Neural progenitor cell (in vitro differentiated cells): ENCODE data around the gene ATF7IP. TPM values are rescaled to one million over a fixed set of nuclear protein-coding genes. Genes with fewer than 3 reads are reported as not detected.
"Not testable (repeated sequence)": the region's sequence is repeated elsewhere in the genome, so short reads cannot be mapped to it uniquely, and the experiment has no call there.

Experiments used
- DNase-seq: peaks from one replicate; pipeline ENCODE4 v3.0.0-alpha.2; 2016; ENCODE audit warnings: low spot score
- H2AFZ ChIP-seq: fragments of 200-600 bp; sonication (generic); replicated peaks from 2 replicates; pipeline ENCODE4 v1.6.1; 2016; ENCODE audit warnings: antibody characterized with exemption
- H3F3A ChIP-seq: fragments of 200-600 bp; sonication (generic); 2 replicates; pipeline ENCODE4 v1.6.1; 2016; ENCODE audit warnings: antibody characterized with exemption, low read depth
- H3K27ac ChIP-seq: fragments of 200-600 bp; sonication (generic); 2 replicates; pipeline ENCODE4 v1.5.1; 2016; ENCODE audit warnings: mild to moderate bottlenecking
- H3K27me3 ChIP-seq: fragments of 200-600 bp; sonication (generic); 2 replicates; pipeline ENCODE4 v1.6.1; 2016; ENCODE audit warnings: mild to moderate bottlenecking, moderate library complexity
- H3K36me3 ChIP-seq: fragments of 200-600 bp; sonication (generic); 2 replicates; pipeline ENCODE4 v1.5.1; 2016
- H3K4me1 ChIP-seq: fragments of 200-600 bp; sonication (generic); 2 replicates; pipeline ENCODE4 v1.6.1; 2016; ENCODE audit warnings: mixed run types
- H3K4me2 ChIP-seq: fragments of 200-600 bp; sonication (generic); 2 replicates; pipeline ENCODE4 v1.6.1; 2016
- H3K4me3 ChIP-seq: fragments of 200-600 bp; sonication (generic); 2 replicates; pipeline ENCODE4 v1.5.1; 2016
- H3K79me2 ChIP-seq: fragments of 200-600 bp; sonication (generic); 2 replicates; pipeline ENCODE4 v1.6.1; 2016; ENCODE audit warnings: low read depth
- H3K9ac ChIP-seq: fragments of 200-600 bp; sonication (generic); 2 replicates; pipeline ENCODE4 v1.6.1; 2016
- H3K9me3 ChIP-seq: fragments of 200-600 bp; sonication (generic); 2 replicates; pipeline ENCODE4 v1.5.1; 2016; ENCODE audit warnings: low read depth
- H4K20me1 ChIP-seq: fragments of 200-600 bp; sonication (generic); 2 replicates; pipeline ENCODE4 v1.6.1; 2016; ENCODE audit warnings: low read depth
- H3K27ac Mint-ChIP-seq: 3 replicates; pipeline ENCODE4 v1.8.0; 2021; ENCODE audit warnings: mixed read lengths
- H3K27me3 Mint-ChIP-seq: 2 replicates; pipeline ENCODE4 v1.8.0; 2022; ENCODE audit warnings: low read depth, mild to moderate bottlenecking, inconsistent platforms, moderate library complexity, mixed read lengths; ENCODE audit not compliant: insufficient read depth
- H3K36me3 Mint-ChIP-seq: 3 replicates; pipeline ENCODE4 v1.8.0; 2021; ENCODE audit warnings: mixed read lengths
- H3K4me1 Mint-ChIP-seq: 3 replicates; pipeline ENCODE4 v1.8.0; 2021; ENCODE audit warnings: mixed read lengths
- H3K4me3 Mint-ChIP-seq: 3 replicates; pipeline ENCODE4 v1.8.0; 2021; ENCODE audit warnings: mild to moderate bottlenecking, moderate library complexity, mixed read lengths
- H3K9me3 Mint-ChIP-seq: 3 replicates; pipeline ENCODE4 v1.8.0; 2020; ENCODE audit warnings: mixed read lengths
- EZH2 ChIP-seq: fragments of 200-600 bp; sonication (generic); IDR thresholded peaks from 2 replicates; pipeline ENCODE4 v1.6.1; 2017; ENCODE audit warnings: antibody characterized with exemption, mild to moderate bottlenecking, moderate library complexity
- EZH2phosphoT487 ChIP-seq: fragments of 200-600 bp; sonication (generic); IDR thresholded peaks from 2 replicates; pipeline ENCODE4 v1.6.1; 2017; ENCODE audit warnings: antibody characterized with exemption
- total RNA-seq: library from RNA; depleted of rRNA; stranded (reverse); fragments of >200 nt; gene quantifications from 2 replicates; pipeline ENCODE4 v1.2.3, GENCODE V29; 2015; ENCODE audit warnings: low replicate concordance
- TF ChIP-seq, protein P1 (sequence below): fragments of 200-600 bp; sonication (generic); IDR thresholded peaks from 2 replicates; pipeline ENCODE4 v1.5.1; 2017; ENCODE audit warnings: antibody characterized with exemption, mild to moderate bottlenecking

Gene ATF7IP
- total RNA-seq, 1 donor from 2014 or later = 187 TPM

DNA sequence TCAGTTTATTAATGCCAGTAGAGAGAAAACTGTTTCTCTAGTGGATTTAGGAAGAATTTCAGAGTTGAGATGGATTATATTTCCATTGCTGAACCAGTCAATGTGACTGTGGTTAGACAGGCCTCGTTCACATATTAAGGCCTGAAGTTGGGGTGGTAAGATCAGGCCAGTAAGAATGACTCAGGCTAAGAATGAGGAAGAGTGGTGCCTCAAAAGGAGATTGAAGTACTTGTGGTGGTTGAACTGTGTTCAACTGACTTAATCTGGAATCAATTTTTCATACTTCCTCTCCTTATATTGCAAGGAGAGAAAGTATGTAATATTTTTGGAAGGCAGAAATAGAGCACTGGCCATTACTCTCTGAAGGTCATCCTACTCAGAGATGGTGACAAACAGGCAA, 37.8 kb upstream of the ATF7IP start:
- Histone ChIP-seq H3K4me2 (no peak overlapping the region), H2AFZ (no peak overlapping the region)

DNA sequence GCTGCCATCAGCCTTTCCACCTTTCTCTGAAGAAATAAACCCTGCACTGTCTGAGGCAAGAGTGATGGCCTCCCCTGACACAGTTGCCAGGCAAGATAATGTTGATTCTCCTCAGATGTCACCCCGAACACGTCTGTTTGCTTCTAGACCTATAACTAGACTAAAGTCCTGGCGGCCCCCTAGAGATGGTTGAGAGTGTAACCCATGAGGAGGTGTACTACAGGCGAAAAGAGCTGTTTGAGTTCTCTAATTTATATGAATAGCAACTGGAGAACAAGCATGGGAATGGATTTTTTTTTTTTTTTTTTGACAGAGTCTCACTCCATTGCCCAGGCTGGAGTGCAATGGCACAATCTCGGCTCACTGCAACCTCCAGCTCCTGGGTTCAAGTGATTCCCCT, 33.0 kb upstream of the ATF7IP start:
- peaks cover 33% of the 10 kb centered on the region for H3K9me3 Mint-ChIP-seq

More for the DNA sequence above, 37.8 kb upstream of the ATF7IP start:
- Mint-ChIP-seq H3K27me3 (peaks cover 5% of the 10 kb centered on the region), H3K36me3 (no peaks in the 10 kb centered on the region), H3K4me3 (no peak overlapping the region), H3K27ac (no peak overlapping the region), H3K9me3 (peaks cover 15% of the 10 kb centered on the region), H3K4me1 (no peaks in the 10 kb centered on the region)
- Histone ChIP-seq H3K79me2 (no peaks in the 10 kb centered on the region), H3K27ac (no peak overlapping the region), H3K4me3 (no peak overlapping the region), H4K20me1 (no peaks in the 10 kb centered on the region), H3K9ac (no peak overlapping the region), H3K27me3 (no peaks in the 10 kb centered on the region), H3K4me1 (no peaks in the 10 kb centered on the region), H3K9me3 (no peaks in the 10 kb centered on the region), H3K36me3 (no peaks in the 10 kb centered on the region), H3F3A (no peaks in the 10 kb centered on the region)
- TF ChIP-seq EZH2 = no peak
- no peak for TF ChIP-seq EZH2phosphoT487
- TF ChIP-seq, protein P1, sequence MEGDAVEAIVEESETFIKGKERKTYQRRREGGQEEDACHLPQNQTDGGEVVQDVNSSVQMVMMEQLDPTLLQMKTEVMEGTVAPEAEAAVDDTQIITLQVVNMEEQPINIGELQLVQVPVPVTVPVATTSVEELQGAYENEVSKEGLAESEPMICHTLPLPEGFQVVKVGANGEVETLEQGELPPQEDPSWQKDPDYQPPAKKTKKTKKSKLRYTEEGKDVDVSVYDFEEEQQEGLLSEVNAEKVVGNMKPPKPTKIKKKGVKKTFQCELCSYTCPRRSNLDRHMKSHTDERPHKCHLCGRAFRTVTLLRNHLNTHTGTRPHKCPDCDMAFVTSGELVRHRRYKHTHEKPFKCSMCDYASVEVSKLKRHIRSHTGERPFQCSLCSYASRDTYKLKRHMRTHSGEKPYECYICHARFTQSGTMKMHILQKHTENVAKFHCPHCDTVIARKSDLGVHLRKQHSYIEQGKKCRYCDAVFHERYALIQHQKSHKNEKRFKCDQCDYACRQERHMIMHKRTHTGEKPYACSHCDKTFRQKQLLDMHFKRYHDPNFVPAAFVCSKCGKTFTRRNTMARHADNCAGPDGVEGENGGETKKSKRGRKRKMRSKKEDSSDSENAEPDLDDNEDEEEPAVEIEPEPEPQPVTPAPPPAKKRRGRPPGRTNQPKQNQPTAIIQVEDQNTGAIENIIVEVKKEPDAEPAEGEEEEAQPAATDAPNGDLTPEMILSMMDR = no peak
- DNase-seq = no peak

DNA sequence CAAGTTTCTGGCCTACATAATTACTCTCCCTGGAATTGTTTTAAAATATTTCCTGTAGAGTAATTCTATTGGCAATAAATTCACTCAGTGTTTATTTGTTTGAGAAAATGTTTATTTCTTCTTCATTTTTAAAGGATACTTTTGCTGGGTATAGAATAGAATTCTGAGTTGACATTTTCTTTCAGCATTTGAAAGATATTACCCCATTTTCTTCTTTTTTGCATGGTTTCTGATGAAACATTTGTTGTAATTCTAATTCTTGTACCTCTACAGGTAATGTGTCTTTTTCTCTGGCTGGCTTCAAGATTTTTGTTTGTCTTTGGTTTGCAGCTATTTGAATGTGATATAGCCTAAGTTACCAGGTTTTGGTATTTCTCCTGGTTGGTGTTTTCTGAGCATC, 25.1 kb upstream of the ATF7IP start:
- no peaks in the 10 kb centered on the region for H3K27me3 ChIP-seq
- no peak overlapping the region for H3K9ac ChIP-seq
- H3K4me3 ChIP-seq = no peak overlapping the region
- Mint-ChIP-seq H3K27me3 (peaks cover 4% of the 10 kb centered on the region), H3K36me3 (peaks cover 7% of the 10 kb centered on the region), H3K27ac (no peak overlapping the region), H3K9me3 (peaks cover 48% of the 10 kb centered on the region), H3K4me3 (no peak overlapping the region), H3K4me1 (no peaks in the 10 kb centered on the region)
- H4K20me1 ChIP-seq = no peaks in the 10 kb centered on the region
- TF ChIP-seq EZH2phosphoT487 = no peak
- TF ChIP-seq EZH2 = no peak
- TF ChIP-seq, protein P1 = no peak
- no peaks in the 10 kb centered on the region for H3F3A ChIP-seq
- H2AFZ ChIP-seq = no peak overlapping the region
- no peaks in the 10 kb centered on the region for H3K36me3 ChIP-seq
- no peaks in the 10 kb centered on the region for H3K79me2 ChIP-seq
- peaks cover 11% of the 10 kb centered on the region for H3K9me3 ChIP-seq
- H3K4me2 ChIP-seq = no peak overlapping the region
- no peak overlapping the region for H3K27ac ChIP-seq
- DNase-seq = no peak
- H3K4me1 ChIP-seq = no peaks in the 10 kb centered on the region

More for the DNA sequence above, 33.0 kb upstream of the ATF7IP start:
- Histone ChIP-seq H3K79me2 (no peaks in the 10 kb centered on the region), H3K4me2 (no peak overlapping the region), H3K9me3 (no peaks in the 10 kb centered on the region), H3K27ac (no peak overlapping the region), H3K4me1 (no peaks in the 10 kb centered on the region), H3K27me3 (no peaks in the 10 kb centered on the region), H3K4me3 (no peak overlapping the region), H3K9ac (no peak overlapping the region), H2AFZ (no peak overlapping the region), H3F3A (no peaks in the 10 kb centered on the region), H4K20me1 (no peaks in the 10 kb centered on the region), H3K36me3 (no peaks in the 10 kb centered on the region)
- no peak overlapping the region for H3K4me3 Mint-ChIP-seq
- peaks cover 5% of the 10 kb centered on the region for H3K27me3 Mint-ChIP-seq
- no peak for TF ChIP-seq EZH2
- TF ChIP-seq, protein P1 = no peak
- TF ChIP-seq EZH2phosphoT487 = no peak
- H3K27ac Mint-ChIP-seq = no peak overlapping the region
- H3K4me1 Mint-ChIP-seq = no peaks in the 10 kb centered on the region
- no peak for DNase-seq
- peaks cover 2% of the 10 kb centered on the region for H3K36me3 Mint-ChIP-seq

- H3K27ac Mint-ChIP-seq, DNase-seq, H3K4me1 Mint-ChIP-seq, H3K36me3 ChIP-seq, H3K27me3 ChIP-seq, H3K27ac ChIP-seq, H3K4me2 ChIP-seq, H4K20me1 ChIP-seq, H3K9ac ChIP-seq, H2AFZ ChIP-seq, H3K27me3 Mint-ChIP-seq, H3K4me1 ChIP-seq, H3K4me3 ChIP-seq, H3F3A ChIP-seq, H3K79me2 ChIP-seq, H3K4me3 Mint-ChIP-seq: not testable (repeated sequence)
- peaks cover 11% of the 10 kb centered on the region for H3K9me3 ChIP-seq
- Mint-ChIP-seq H3K36me3 (peaks cover 13% of the 10 kb centered on the region), H3K9me3 (peaks cover 52% of the 10 kb centered on the region)
These were observed 14.0 kb upstream of the ATF7IP start for GRCh38 chr12:14351524-14351923.

DNA sequence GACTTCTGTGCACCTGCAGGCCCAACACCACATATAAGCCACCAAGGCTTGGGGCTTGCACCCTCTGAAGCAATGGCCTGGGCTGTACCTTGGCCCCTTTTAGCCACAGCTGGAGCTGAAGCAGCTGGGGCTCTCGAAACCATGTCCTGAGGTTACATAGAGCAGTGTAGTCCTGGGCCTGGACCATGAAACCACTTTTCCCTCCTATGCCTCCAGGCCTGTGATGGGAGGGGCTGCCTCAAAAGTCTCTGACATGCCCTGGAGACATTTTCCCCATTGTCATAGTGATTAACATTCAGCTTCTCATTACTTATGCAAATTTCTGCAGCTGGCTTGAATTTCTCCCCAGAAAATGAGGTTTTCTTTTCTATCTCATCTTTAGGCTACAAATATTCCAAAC, 13.4 kb upstream of the ATF7IP start:
- not testable (repeated sequence) for H3K27me3 Mint-ChIP-seq, H3K4me3 Mint-ChIP-seq, H3K4me1 Mint-ChIP-seq, H3K36me3 ChIP-seq, DNase-seq, H3K79me2 ChIP-seq, H3F3A ChIP-seq, H3K9ac ChIP-seq, H3K27ac Mint-ChIP-seq, H2AFZ ChIP-seq, H4K20me1 ChIP-seq, H3K27me3 ChIP-seq, H3K4me1 ChIP-seq, H3K27ac ChIP-seq, H3K4me2 ChIP-seq, H3K4me3 ChIP-seq
- peaks cover 11% of the 10 kb centered on the region for H3K9me3 ChIP-seq
- Mint-ChIP-seq H3K9me3 (peaks cover 57% of the 10 kb centered on the region), H3K36me3 (peaks cover 13% of the 10 kb centered on the region)

DNA sequence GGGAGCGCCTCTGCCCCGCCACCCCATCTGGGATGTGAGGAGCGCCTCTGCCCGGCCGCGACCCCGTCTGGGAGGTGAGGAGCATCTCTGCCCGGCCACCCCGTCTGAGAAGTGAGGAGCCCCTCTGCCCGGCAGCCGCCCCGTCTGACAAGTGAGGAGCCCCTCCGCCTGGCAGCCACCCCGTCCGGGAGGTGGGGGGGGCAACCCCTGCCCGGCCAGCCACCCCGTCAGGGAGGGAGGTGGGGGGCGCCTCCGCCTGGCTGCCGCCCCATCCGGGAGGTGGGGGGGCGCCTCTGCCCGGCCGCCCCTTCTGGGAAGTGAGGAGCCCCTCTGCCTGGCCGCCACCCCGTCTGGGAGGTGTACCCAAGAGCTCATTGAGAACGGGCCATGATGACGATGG, 10.8 kb upstream of the ATF7IP start:
- H3K4me1 ChIP-seq, H3K79me2 ChIP-seq, DNase-seq, H3K27me3 Mint-ChIP-seq, H3K4me2 ChIP-seq, H3K9ac ChIP-seq, H3K27ac ChIP-seq, H3K36me3 ChIP-seq, H3K4me3 ChIP-seq, H3K4me1 Mint-ChIP-seq, H3K4me3 Mint-ChIP-seq, H2AFZ ChIP-seq, H3K27me3 ChIP-seq, H3K27ac Mint-ChIP-seq, H3F3A ChIP-seq, H4K20me1 ChIP-seq: not testable (repeated sequence)
- Mint-ChIP-seq H3K9me3 (peaks cover 52% of the 10 kb centered on the region), H3K36me3 (peaks cover 13% of the 10 kb centered on the region)
- H3K9me3 ChIP-seq = peaks cover 11% of the 10 kb centered on the region
